Thyroid gland (tissue), 4 donors: ENCODE results near the gene GSKIP. TPM values are rescaled to one million over a fixed set of nuclear protein-coding genes. Genes with fewer than 3 reads are reported as not detected.

Source experiments
- DNase-seq, 2 donors: peaks; one replicate each; pipeline ENCODE4 v3.0.0-alpha.2; 2019
- H3K27ac ChIP-seq, 3 donors: fragments of 200-600 bp; sonication (generic); 1 replicate in 2 of 3; 2 replicates in 1 of 3; pipeline ENCODE4 v1.5.1; 2016 to 2019; ENCODE audit warnings: mild to moderate bottlenecking in 1 of 3, moderate library complexity in 1 of 3
- H3K27me3 ChIP-seq: fragments of 200-600 bp; sonication (generic); one replicate; pipeline ENCODE4 v1.5.1; 2019
- H3K36me3 ChIP-seq, 2 donors: fragments of 200-600 bp; sonication (generic); one replicate each; pipeline ENCODE4 v1.5.1; 2016 to 2019
- H3K4me1 ChIP-seq, 2 donors: fragments of 200-600 bp; sonication (generic); one replicate each; pipeline ENCODE4 v1.5.1; 2017 to 2019
- H3K4me3 ChIP-seq, 3 donors: fragments of 200-600 bp; sonication (generic); replicated peaks in 1 of 3; 1 replicate in 2 of 3; 2 replicates in 1 of 3; pipeline ENCODE4 v1.5.1; 2016; ENCODE audit warnings: mild to moderate bottlenecking in 1 of 3
- H3K9me3 ChIP-seq: fragments of 200-600 bp; sonication (generic); one replicate; pipeline ENCODE4 v1.5.1; 2017
- POLR2A ChIP-seq, 2 donors: fragments of 450-650 bp; IDR thresholded peaks; one replicate each; pipeline ENCODE4 v1.6.1; 2017; ENCODE audit warnings: antibody characterized with exemption in 2 of 2, mild to moderate bottlenecking in 2 of 2, moderate library complexity in 1 of 2
- WGBS, 2 donors: methylation state at CpG; one replicate each; pipeline ENCODE4 v1.1.5; 2017; 5-methylcytosine and 5-hydroxymethylcytosine counted together
- intact Hi-C: fragments of 100-400 bp; cut with DNase I; formaldehyde crosslinking; loops from one replicate; pipeline ENCODE4 v1.15.1; 2023
- total RNA-seq, 4 donors: library from RNA; depleted of rRNA; stranded (reverse); fragments of >200 nt; gene quantifications; one replicate each; pipeline ENCODE4 v1.2.3, GENCODE V29; 2016
- TF ChIP-seq, protein P1 (sequence below), 6 experiments: fragments of 200-600 bp in 3 of 6; fragments of 450-650 bp in 3 of 6; sonication (generic) in 3 of 6; IDR thresholded peaks; one replicate each; pipeline ENCODE4 v1.5.1; 2016 to 2019; ENCODE audit warnings: antibody characterized with exemption in 6 of 6, mild to moderate bottlenecking in 2 of 6, inconsistent platforms in 1 of 6, moderate library complexity in 1 of 6

Gene GSKIP
- total RNA-seq, 4 donors from 2014 or later, result 15.2 to 22.3 (median 19.7) TPM

- WGBS, 2 donors, result 78 to 81% methylated on average over 3 of the region's 3 CpGs
Observed at GRCh38 chr14:96403409-96403808, 40.1 kb downstream of the GSKIP start.

GRCh38 chr14:96405677-96406076 is 42.4 kb downstream of the GSKIP start:
- Histone ChIP-seq H3K27ac (no peak overlapping the region), H3K4me1 (no peaks in the 10 kb centered on the region), H3K4me3 (no peak overlapping the region), H3K9me3 (no peaks in the 10 kb centered on the region), H3K36me3 (no peaks in the 10 kb centered on the region), H3K27me3 (no peaks in the 10 kb centered on the region)
- intact Hi-C loops, result no loop called here
- 66 to 84% methylated on average over 1 of the region's 1 CpG for WGBS, 2 donors
- TF ChIP-seq POLR2A (IDR thresholded peaks at IDR 0.05), result no peak
- TF ChIP-seq, protein P1, sequence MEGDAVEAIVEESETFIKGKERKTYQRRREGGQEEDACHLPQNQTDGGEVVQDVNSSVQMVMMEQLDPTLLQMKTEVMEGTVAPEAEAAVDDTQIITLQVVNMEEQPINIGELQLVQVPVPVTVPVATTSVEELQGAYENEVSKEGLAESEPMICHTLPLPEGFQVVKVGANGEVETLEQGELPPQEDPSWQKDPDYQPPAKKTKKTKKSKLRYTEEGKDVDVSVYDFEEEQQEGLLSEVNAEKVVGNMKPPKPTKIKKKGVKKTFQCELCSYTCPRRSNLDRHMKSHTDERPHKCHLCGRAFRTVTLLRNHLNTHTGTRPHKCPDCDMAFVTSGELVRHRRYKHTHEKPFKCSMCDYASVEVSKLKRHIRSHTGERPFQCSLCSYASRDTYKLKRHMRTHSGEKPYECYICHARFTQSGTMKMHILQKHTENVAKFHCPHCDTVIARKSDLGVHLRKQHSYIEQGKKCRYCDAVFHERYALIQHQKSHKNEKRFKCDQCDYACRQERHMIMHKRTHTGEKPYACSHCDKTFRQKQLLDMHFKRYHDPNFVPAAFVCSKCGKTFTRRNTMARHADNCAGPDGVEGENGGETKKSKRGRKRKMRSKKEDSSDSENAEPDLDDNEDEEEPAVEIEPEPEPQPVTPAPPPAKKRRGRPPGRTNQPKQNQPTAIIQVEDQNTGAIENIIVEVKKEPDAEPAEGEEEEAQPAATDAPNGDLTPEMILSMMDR (IDR thresholded peaks at IDR 0.05), result no peak
- no peak for DNase-seq

More at GRCh38 chr14:96403409-96403808, 40.1 kb downstream of the GSKIP start:
- Histone ChIP-seq H3K27me3 (no peaks in the 10 kb centered on the region), H3K4me1 (no peaks in the 10 kb centered on the region), H3K36me3 (no peaks in the 10 kb centered on the region), H3K9me3 (no peaks in the 10 kb centered on the region), H3K4me3 (no peak overlapping the region), H3K27ac (no peak overlapping the region)
- TF ChIP-seq, protein P1 (IDR thresholded peaks at IDR 0.05), result no peak
- no peak for TF ChIP-seq POLR2A (IDR thresholded peaks at IDR 0.05)
- intact Hi-C loops, result no loop called here
- DNase-seq, result no peak

GRCh38 chr14:96407935-96408570 is 44.7 kb downstream of the GSKIP start:
- no peaks in the 10 kb centered on the region for H3K4me1 ChIP-seq
- no peak for DNase-seq
- H3K4me3 ChIP-seq, result no peak overlapping the region
- WGBS, 2 donors, result 70 to 73% methylated on average over 3 of the region's 3 CpGs
- H3K36me3 ChIP-seq, result no peaks in the 10 kb centered on the region
- H3K9me3 ChIP-seq, result no peaks in the 10 kb centered on the region
- H3K27me3 ChIP-seq, result no peaks in the 10 kb centered on the region
- TF ChIP-seq, protein P1 (IDR thresholded peaks at IDR 0.05), result no peak
- no peak for TF ChIP-seq POLR2A (IDR thresholded peaks at IDR 0.05)
- H3K27ac ChIP-seq, result no peak overlapping the region
- intact Hi-C loops, result no loop called here

- no peaks in the 10 kb centered on the region for H3K36me3 ChIP-seq
- WGBS, 2 donors, result 76 to 77% methylated on average over 12 of the region's 12 CpGs
- no peak overlapping the region for H3K27ac ChIP-seq
- H3K27me3 ChIP-seq, result no peaks in the 10 kb centered on the region
- no peak for DNase-seq
- intact Hi-C loops, result no loop called here
- H3K4me3 ChIP-seq, result no peak overlapping the region
- no peaks in the 10 kb centered on the region for H3K9me3 ChIP-seq
- TF ChIP-seq, protein P1 (IDR thresholded peaks at IDR 0.05), result no peak
- no peak for TF ChIP-seq POLR2A (IDR thresholded peaks at IDR 0.05)
- no peaks in the 10 kb centered on the region for H3K4me1 ChIP-seq
Observed at GRCh38 chr14:96408608-96409007, 45.3 kb downstream of the GSKIP start.

DNA sequence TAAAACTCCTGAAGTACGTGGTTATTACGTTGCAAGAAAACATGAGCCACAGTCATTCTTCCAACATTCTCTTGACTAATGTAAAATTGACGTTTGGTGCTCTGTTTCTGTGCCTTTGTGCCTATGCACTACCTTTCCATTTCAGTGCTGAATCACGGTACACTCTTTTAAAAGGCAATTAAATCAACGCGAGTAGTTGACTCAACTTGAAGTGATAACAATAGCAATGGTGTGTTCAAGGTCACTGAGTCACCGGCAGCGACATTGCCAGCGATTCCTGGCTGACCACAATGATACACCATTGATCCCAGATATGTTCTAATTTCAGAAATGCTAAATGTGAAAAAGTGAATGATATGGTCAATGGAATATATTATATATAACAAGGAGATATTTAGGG is 46.4 kb downstream of the GSKIP start:
- intact Hi-C loops, result no loop called here
- H3K4me3 ChIP-seq, result no peak overlapping the region
- 89 to 94% methylated on average over 9 of the region's 9 CpGs for WGBS, 2 donors
- DNase-seq, result no peak
- no peaks in the 10 kb centered on the region for H3K4me1 ChIP-seq
- H3K27ac ChIP-seq, result no peak overlapping the region
- H3K36me3 ChIP-seq, result no peaks in the 10 kb centered on the region
- no peaks in the 10 kb centered on the region for H3K27me3 ChIP-seq
- no peaks in the 10 kb centered on the region for H3K9me3 ChIP-seq
- TF ChIP-seq POLR2A (IDR thresholded peaks at IDR 0.05), result no peak
- TF ChIP-seq, protein P1 (IDR thresholded peaks at IDR 0.05), result no peak
